Measurements from ENCODE around the gene PERM1. TPM values are rescaled to one million over a fixed set of nuclear protein-coding genes. Genes with fewer than 3 reads are reported as not detected.
"Not testable (repeated sequence)": the region's sequence is repeated elsewhere in the genome, so short reads cannot be mapped to it uniquely, and the experiment has no call there.

The PERM1 gene, protein sequence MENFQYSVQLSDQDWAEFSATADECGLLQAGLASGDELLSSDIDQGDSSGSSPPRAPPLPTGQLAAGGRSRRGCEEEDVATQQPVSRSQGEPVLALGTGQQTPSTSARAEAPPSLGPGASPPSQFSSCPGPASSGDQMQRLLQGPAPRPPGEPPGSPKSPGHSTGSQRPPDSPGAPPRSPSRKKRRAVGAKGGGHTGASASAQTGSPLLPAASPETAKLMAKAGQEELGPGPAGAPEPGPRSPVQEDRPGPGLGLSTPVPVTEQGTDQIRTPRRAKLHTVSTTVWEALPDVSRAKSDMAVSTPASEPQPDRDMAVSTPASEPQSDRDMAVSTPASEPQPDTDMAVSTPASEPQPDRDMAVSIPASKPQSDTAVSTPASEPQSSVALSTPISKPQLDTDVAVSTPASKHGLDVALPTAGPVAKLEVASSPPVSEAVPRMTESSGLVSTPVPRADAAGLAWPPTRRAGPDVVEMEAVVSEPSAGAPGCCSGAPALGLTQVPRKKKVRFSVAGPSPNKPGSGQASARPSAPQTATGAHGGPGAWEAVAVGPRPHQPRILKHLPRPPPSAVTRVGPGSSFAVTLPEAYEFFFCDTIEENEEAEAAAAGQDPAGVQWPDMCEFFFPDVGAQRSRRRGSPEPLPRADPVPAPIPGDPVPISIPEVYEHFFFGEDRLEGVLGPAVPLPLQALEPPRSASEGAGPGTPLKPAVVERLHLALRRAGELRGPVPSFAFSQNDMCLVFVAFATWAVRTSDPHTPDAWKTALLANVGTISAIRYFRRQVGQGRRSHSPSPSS
- 1 to 10 TPM in 1 of 2 donors, under 1 TPM in 1; 0.47 to 3.4 TPM for polyA plus RNA-seq

DNA sequence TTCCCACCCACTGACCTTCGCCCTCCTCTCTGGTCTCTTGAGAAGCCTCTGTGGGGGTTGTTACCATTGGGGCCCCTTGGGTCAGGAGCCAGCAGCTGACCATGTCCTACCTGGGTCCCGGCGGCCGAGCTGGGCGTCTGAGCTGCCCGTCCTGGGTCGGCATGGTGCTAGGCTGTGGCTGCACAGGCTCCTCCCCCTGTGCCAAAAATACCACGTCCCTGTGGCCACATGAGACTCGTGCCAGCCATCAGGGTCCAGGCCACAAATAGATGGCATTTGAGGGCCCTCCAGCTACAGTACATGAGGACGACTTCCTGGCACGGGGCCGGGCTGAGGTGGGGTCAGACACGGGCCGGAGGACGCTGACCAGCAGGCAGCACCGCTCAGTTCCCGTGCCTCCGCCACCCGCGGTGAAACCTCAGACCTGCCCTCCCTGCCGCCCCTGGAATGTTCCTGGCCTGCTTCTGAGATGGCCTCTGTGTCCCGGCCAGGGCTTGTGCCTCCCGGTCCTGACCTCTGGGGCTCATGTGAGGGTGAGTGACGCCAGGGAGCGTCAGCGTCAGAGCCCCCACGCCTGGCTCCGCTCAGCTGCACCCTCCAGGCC is at the start of gene PERM1:
PERM1 (minus strand) TSS at position 139 of the 604 bp plus-strand sequence. CDS start 1,064 bp downstream, outside the sequence.
- Histone ChIP-seq H3K4me3 (ENCODE audit: low read depth in 1 of 2, low read length in 2 of 2) (no peak within 1 kb of the TSS), H3K4me1 (ENCODE audit: control insufficient read depth in 2 of 2, insufficient read depth in 2 of 2, low read length in 1 of 2) (no peaks in the 10 kb centered on the region), H3K27ac (ENCODE audit: low read depth in 2 of 2, low read length in 1 of 2) (no peak within 1 kb of the TSS), H3K9me3 (ENCODE audit: control insufficient read depth in 2 of 2, insufficient read depth in 1 of 2, low read depth in 1 of 2, low read length in 1 of 2) (peaks cover 0 to 4% of the 10 kb centered on the region in 2 donors), H3K36me3 (ENCODE audit: control insufficient read depth in 2 of 2, insufficient read depth in 2 of 2, low read length in 1 of 2) (no peaks in the 10 kb centered on the region), H3K27me3 (ENCODE audit: control insufficient read depth in 1 of 2, insufficient read depth in 2 of 2, low read length in 2 of 2) (peaks cover 0 to 2% of the 10 kb centered on the region in 2 donors)
- 50 to 58% methylated on average over 28 of the region's 28 CpGs for WGBS, 2 donors

DNA sequence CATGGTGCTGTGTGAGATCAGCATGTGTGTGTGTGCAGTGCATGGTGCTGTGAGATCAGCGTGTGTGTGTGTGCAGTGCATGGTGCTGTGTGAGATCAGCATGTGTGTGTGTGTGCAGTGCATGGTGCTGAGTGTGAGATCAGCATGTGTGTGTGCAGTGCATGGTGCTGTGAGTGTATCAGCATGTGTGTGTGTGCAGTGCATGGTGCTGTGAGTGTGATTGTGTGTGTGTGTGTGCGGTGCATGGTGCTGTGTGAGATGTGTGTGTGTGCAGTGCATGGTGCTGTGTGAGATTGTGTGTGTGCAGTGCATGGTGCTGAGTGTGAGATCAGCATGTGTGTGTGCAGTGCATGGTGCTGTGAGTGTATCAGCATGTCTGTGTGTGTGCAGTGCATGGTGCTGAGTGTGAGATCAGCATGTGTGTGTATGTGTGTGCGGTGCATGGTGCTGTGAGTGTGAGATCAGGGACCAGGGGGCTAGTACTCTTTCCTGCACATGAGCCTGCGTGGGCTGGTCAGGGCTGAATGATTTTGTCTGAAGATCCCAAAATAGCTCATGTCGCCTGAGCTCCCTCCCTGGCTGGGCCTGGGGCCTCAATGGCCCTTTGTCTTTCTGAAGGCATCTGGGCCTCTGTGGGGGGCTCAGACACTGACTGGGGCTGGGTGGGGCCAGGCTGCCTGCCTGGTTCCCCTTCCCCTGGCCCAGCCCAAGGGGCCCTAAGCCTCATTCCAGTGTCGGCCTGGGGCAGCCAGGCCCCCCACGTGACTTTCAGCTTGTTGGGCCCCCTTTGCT is 49.2 kb upstream of the PERM1 start:
- not testable (repeated sequence) for H3K27me3 ChIP-seq (ENCODE audit: control insufficient read depth in 1 of 2, insufficient read depth in 2 of 2, low read length in 2 of 2); H3K9me3 ChIP-seq (ENCODE audit: control insufficient read depth in 2 of 2, insufficient read depth in 1 of 2, low read depth in 1 of 2, low read length in 1 of 2); H3K27ac ChIP-seq (ENCODE audit: low read depth in 2 of 2, low read length in 1 of 2); H3K36me3 ChIP-seq (ENCODE audit: control insufficient read depth in 2 of 2, insufficient read depth in 2 of 2, low read length in 1 of 2); H3K4me3 ChIP-seq (ENCODE audit: low read depth in 1 of 2, low read length in 2 of 2); H3K4me1 ChIP-seq (ENCODE audit: control insufficient read depth in 2 of 2, insufficient read depth in 2 of 2, low read length in 1 of 2)
- WGBS, 2 donors, result 71 to 81% methylated on average over 7 of the region's 7 CpGs

DNA sequence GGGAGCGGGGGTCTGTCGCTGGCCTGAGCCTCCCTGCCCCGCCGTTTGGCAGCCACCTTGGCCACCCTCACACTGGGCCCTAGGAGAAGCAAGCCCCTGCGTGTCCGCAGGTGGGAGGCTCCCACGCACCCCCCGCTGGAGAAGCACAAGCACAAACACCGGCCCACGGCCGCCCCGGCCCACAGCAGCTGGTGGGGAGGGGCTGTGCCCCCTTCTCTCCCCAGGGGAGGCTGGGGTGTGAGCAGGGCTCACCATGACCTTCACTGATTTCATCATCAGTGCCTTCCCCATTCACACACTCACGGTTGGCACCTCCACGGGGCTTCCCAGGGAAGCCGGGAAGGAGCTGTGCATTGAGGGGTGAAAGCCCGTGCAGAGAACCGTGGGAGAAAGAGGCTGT is 45.9 kb upstream of the PERM1 start:
- no peak overlapping the region for H3K27ac ChIP-seq (ENCODE audit: low read depth in 2 of 2, low read length in 1 of 2)
- H3K9me3 ChIP-seq (ENCODE audit: control insufficient read depth in 2 of 2, insufficient read depth in 1 of 2, low read depth in 1 of 2, low read length in 1 of 2), result no peaks in the 10 kb centered on the region
- WGBS, 2 donors, result 72 to 80% methylated on average over 17 of the region's 17 CpGs
- H3K4me3 ChIP-seq (ENCODE audit: low read depth in 1 of 2, low read length in 2 of 2), result no peak overlapping the region
- no peaks in the 10 kb centered on the region for H3K27me3 ChIP-seq (ENCODE audit: control insufficient read depth in 1 of 2, insufficient read depth in 2 of 2, low read length in 2 of 2)
- H3K4me1 ChIP-seq (ENCODE audit: control insufficient read depth in 2 of 2, insufficient read depth in 2 of 2, low read length in 1 of 2), result peaks cover 4 to 14% of the 10 kb centered on the region in 2 donors
- peaks cover 0 to 3% of the 10 kb centered on the region in 2 donors for H3K36me3 ChIP-seq (ENCODE audit: control insufficient read depth in 2 of 2, insufficient read depth in 2 of 2, low read length in 1 of 2)

DNA sequence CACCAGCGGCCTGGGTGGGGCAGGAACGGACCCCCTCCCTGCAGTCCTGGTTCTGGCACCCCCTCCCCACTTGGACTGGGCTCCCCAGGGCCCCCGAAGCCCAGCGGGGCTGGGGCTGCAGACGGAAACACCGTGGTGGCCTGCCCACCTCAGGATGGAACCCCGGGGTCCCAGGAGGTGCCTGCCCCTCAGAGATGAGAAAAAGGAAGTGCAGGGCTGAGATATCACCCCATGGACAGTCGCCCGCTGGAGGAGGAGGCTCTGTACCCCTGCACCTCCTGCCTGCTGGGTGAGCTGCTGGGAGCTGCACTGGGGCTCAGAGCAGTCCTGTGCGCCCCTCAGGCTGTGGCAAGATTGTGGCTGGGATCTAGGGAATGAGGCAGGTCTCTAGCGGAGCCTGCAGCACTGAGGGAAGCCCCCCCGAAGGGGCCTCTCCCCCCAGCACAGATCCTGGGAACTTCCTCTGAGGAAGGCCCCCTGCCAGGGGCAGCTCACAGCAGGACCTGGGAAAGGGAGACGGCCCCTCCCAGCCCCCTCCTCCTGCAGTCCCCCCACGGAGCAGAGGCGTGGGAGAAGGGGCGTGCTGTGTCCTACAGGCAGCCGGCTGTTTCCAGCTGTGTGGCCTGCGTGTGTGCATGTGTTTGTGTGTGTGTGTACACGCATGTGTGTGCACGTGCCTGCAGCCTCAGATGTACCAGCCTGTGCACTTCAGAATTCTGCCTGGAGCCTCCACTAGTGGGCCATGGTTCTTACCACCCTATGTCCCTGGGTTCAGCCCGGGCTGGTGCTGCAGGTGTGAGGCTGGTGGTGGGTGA is 44.9 kb upstream of the PERM1 start:
- H3K36me3 ChIP-seq (ENCODE audit: control insufficient read depth in 2 of 2, insufficient read depth in 2 of 2, low read length in 1 of 2), result peaks cover 0 to 3% of the 10 kb centered on the region in 2 donors
- no peak overlapping the region for H3K4me3 ChIP-seq (ENCODE audit: low read depth in 1 of 2, low read length in 2 of 2)
- peaks cover under 1 to 15% of the 10 kb centered on the region in 2 donors for H3K4me1 ChIP-seq (ENCODE audit: control insufficient read depth in 2 of 2, insufficient read depth in 2 of 2, low read length in 1 of 2)
- H3K27me3 ChIP-seq (ENCODE audit: control insufficient read depth in 1 of 2, insufficient read depth in 2 of 2, low read length in 2 of 2), result no peaks in the 10 kb centered on the region
- WGBS, 2 donors, result 62 to 64% methylated on average over 21 of the region's 21 CpGs
- no peak overlapping the region for H3K27ac ChIP-seq (ENCODE audit: low read depth in 2 of 2, low read length in 1 of 2)
- no peaks in the 10 kb centered on the region for H3K9me3 ChIP-seq (ENCODE audit: control insufficient read depth in 2 of 2, insufficient read depth in 1 of 2, low read depth in 1 of 2, low read length in 1 of 2)

DNA sequence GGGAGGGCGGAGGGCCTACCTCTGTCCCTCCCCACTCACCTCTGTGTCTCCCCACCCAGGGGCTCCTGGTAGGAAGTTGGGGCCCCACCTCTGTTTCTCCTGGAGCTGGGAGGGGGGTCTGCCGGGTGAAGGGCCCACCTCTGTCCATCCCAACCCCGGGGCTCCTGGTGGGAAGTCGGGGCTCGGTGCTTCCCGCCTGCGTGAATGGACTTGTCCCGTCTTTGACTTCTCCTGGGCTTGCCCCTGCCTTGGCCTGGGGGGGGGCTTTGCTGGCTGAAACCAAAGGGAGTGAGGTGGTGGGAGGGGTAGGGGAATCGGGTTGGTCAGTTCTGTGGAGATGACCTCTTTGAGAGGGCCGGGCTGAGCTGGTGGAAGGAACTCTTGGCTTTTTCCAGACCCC is 43.8 kb upstream of the PERM1 start:
- Histone ChIP-seq H3K27me3 (ENCODE audit: control insufficient read depth in 1 of 2, insufficient read depth in 2 of 2, low read length in 2 of 2) (no peaks in the 10 kb centered on the region), H3K9me3 (ENCODE audit: control insufficient read depth in 2 of 2, insufficient read depth in 1 of 2, low read depth in 1 of 2, low read length in 1 of 2) (no peaks in the 10 kb centered on the region), H3K27ac (ENCODE audit: low read depth in 2 of 2, low read length in 1 of 2) (no peak overlapping the region), H3K36me3 (ENCODE audit: control insufficient read depth in 2 of 2, insufficient read depth in 2 of 2, low read length in 1 of 2) (peaks cover 0 to 3% of the 10 kb centered on the region in 2 donors), H3K4me3 (ENCODE audit: low read depth in 1 of 2, low read length in 2 of 2) (no peak overlapping the region), H3K4me1 (ENCODE audit: control insufficient read depth in 2 of 2, insufficient read depth in 2 of 2, low read length in 1 of 2) (peaks cover 7 to 22% of the 10 kb centered on the region in 2 donors)
- 47 to 62% methylated on average over 10 of the region's 10 CpGs for WGBS, 2 donors

DNA sequence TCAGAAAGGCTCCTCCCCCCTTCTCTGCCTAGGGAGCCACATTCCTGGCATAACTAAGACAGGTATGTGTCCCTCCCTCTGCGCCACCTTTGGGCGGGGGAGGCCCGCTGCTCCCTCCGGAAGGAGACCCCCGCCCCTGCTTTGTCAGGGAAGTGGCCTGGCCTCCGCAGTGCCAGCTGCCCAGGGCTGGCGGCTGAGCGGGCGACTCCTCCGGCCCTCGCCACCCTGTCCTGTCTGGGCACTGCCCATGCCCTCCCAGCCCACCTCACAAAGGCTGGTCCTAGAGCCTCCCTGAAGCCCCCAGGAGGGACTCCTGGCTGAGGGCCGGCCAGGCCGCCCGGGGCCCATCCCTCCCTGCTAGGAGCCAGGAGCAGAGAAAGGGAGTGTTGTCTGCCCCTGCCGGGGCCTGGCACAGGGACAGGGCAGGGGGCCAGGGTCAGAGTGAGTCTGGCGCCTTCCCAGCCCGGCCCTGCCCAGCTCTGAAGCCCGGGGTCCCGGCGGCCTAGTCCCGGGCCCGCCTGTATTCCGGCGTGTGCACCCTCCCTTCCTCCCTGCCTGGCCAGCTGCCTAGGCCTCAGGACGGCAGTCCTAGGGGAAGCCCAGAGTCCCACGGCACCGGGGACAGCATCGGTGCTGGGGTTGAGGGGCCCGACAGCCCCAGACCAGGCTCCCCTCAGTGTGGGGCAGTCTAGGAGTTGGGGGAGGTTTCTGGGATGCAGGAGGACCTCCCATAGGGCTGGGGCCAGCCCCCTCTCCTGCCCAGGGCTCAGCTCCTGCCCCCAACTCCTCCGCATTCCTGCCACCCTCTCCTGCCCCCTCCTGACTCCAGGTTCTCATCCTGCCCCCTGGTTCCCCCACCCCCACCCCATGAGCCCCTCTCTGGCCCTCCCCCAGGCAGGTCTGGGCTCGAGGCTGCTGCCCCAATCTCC is 43.1 kb upstream of the PERM1 start:
- peak overlapping the region in 1 of 2 donors; percentile 65 for H3K27ac ChIP-seq (ENCODE audit: low read depth in 2 of 2, low read length in 1 of 2)
- 33 to 48% methylated on average over 27 to 31 of the region's 31 CpGs for WGBS, 2 donors
- H3K27me3 ChIP-seq (ENCODE audit: control insufficient read depth in 1 of 2, insufficient read depth in 2 of 2, low read length in 2 of 2), result no peaks in the 10 kb centered on the region
- peaks cover 9 to 22% of the 10 kb centered on the region in 2 donors for H3K4me1 ChIP-seq (ENCODE audit: control insufficient read depth in 2 of 2, insufficient read depth in 2 of 2, low read length in 1 of 2)
- peaks cover 0 to 3% of the 10 kb centered on the region in 2 donors for H3K36me3 ChIP-seq (ENCODE audit: control insufficient read depth in 2 of 2, insufficient read depth in 2 of 2, low read length in 1 of 2)
- H3K9me3 ChIP-seq (ENCODE audit: control insufficient read depth in 2 of 2, insufficient read depth in 1 of 2, low read depth in 1 of 2, low read length in 1 of 2), result no peaks in the 10 kb centered on the region
- H3K4me3 ChIP-seq (ENCODE audit: low read depth in 1 of 2, low read length in 2 of 2), result peak overlapping the region; percentile 2 to 17

DNA sequence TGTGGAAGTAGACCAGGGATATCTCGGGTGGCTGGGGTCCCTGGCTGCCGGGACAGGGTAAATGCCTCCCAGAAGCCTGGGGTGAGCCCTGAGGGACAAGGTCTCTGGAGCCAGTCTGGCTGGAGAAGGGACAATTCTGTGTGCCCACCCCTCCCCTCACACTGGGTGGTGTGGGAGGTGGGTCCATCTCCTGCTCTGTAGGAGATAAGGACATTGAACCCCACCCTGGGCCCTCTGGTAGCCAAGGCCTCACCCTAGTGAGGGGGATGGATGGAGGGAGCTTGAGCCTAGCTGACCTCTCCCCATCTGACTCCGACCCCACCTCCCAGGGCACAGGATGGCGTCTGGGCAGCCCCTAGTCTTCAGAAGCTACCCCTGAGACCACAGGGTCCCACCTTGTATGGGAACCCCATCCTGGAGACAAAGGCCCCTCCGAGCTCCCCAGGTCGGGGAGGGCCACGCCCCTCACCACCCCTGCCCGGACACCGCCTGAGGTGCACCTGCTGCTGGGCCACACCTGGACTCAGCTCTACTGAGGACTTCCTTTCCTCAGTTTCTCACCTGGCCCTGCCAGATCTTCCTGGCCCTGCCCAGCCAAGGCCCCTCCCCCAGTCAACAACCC is 42.4 kb upstream of the PERM1 start:
- Histone ChIP-seq H3K4me1 (ENCODE audit: control insufficient read depth in 2 of 2, insufficient read depth in 2 of 2, low read length in 1 of 2) (peaks cover 9 to 22% of the 10 kb centered on the region in 2 donors), H3K9me3 (ENCODE audit: control insufficient read depth in 2 of 2, insufficient read depth in 1 of 2, low read depth in 1 of 2, low read length in 1 of 2) (no peaks in the 10 kb centered on the region), H3K36me3 (ENCODE audit: control insufficient read depth in 2 of 2, insufficient read depth in 2 of 2, low read length in 1 of 2) (peaks cover 0 to 3% of the 10 kb centered on the region in 2 donors), H3K27ac (ENCODE audit: low read depth in 2 of 2, low read length in 1 of 2) (no peak overlapping the region), H3K27me3 (ENCODE audit: control insufficient read depth in 1 of 2, insufficient read depth in 2 of 2, low read length in 2 of 2) (no peaks in the 10 kb centered on the region), H3K4me3 (ENCODE audit: low read depth in 1 of 2, low read length in 2 of 2) (no peak overlapping the region)
- WGBS, 2 donors, result 66 to 74% methylated on average over 9 of the region's 9 CpGs

Measured in esophagus (tissue), 2 donors.